ENCODE measurements around the gene HS6ST2.

- no peak for TF ChIP-seq CTCF (optimal IDR thresholded peaks at IDR 0.05 in 1 of 3, IDR thresholded peaks at IDR 0.05 in 1 of 3, conservative IDR thresholded peaks at IDR 0.05 in 1 of 3; ENCODE audit: extremely low read depth in 1 of 3, insufficient read depth in 2 of 3, low read length in 3 of 3)
- TF ChIP-seq EZH2 (IDR thresholded peaks at IDR 0.05; ENCODE audit: low read length) = no peak
These were observed 336.3 kb downstream of the HS6ST2 start for GRCh38 chrX:132622130-132622529.
